ENCODE measurements around the gene ZMIZ1.
A peak's percentile ranks its signal among the peaks of the same experiment; 100 is the strongest.

ZMIZ1 gene

GRCh38 chr10:79267499-79267898 lies 198.7 kb downstream of the ZMIZ1 start:
- H4K91ac ChIP-seq (ENCODE audit: low read length) = peak overlapping the region; percentile 71
- peak overlapping the region; percentile 78 for H4K8ac ChIP-seq (ENCODE audit: low read length)
- no peaks in the 10 kb centered on the region for H3K9me3 ChIP-seq (ENCODE audit: control insufficient read depth, low read length)
- peaks cover 46% of the 10 kb centered on the region for H3K79me1 ChIP-seq (replicated peaks; ENCODE audit: low read length, poor library complexity, severe bottlenecking)
- H2BK15ac ChIP-seq (ENCODE audit: low read depth, poor library complexity, severe bottlenecking) = peak overlapping the region; percentile 83
- peak overlapping the region; percentile 95 to 99 for H3K18ac ChIP-seq (ENCODE audit: low read depth in 1 of 2, low read length in 2 of 2)
- H2AK5ac ChIP-seq (ENCODE audit: low read length, severe bottlenecking) = peak overlapping the region; percentile 75
- H3K4ac ChIP-seq (ENCODE audit: low read depth in 1 of 2, low read length in 2 of 2) = peak overlapping the region; percentile 68 to 83
- peak overlapping the region; percentile 36 for H2BK120ac ChIP-seq (ENCODE audit: low read depth, low read length)
- H3K36me3 ChIP-seq (ENCODE audit: control insufficient read depth in 1 of 2, insufficient read depth in 2 of 2, low read depth in 1 of 2, low read length in 2 of 2) = peaks cover 45 to 79% of the 10 kb centered on the region in 2 experiments
- no peak overlapping the region for H2BK5ac ChIP-seq (ENCODE audit: low read depth, low read length, poor library complexity, severe bottlenecking)
- H3K4me3 ChIP-seq (ENCODE audit: insufficient read depth in 1 of 2, low read depth in 1 of 2, low read length in 2 of 2) = no peak overlapping the region
- H3K14ac ChIP-seq (ENCODE audit: low read length in 2 of 2) = no peak overlapping the region
- no peak for DNase-seq
- peak overlapping the region; percentile 66 for H3K9ac ChIP-seq (ENCODE audit: low read length)
- no peak overlapping the region for H2AFZ ChIP-seq (ENCODE audit: low read depth, low read length)
- H3K4me1 ChIP-seq (ENCODE audit: control insufficient read depth, insufficient read depth, low read depth, low read length) = peaks cover 53% of the 10 kb centered on the region
- no peak overlapping the region for H3K23ac ChIP-seq (ENCODE audit: low read length in 2 of 2)
- 79% methylated on average over 3 of the region's 3 CpGs for WGBS
- H2BK12ac ChIP-seq (ENCODE audit: low read length in 2 of 2) = peak overlapping the region; percentile 73 to 82
- H3K27ac ChIP-seq (ENCODE audit: low read length, poor library complexity, severe bottlenecking) = peak overlapping the region; percentile 91
- H3K4me2 ChIP-seq (ENCODE audit: low read length, poor library complexity, severe bottlenecking) = no peak overlapping the region
- no peaks in the 10 kb centered on the region for H3K27me3 ChIP-seq (ENCODE audit: control insufficient read depth in 1 of 2, insufficient read depth in 1 of 2, low read length in 2 of 2)

- Histone ChIP-seq H3K18ac (ENCODE audit: low read depth in 1 of 2, low read length in 2 of 2) (peak overlapping the region; percentile 95 to 99), H4K91ac (ENCODE audit: low read length) (peak overlapping the region; percentile 70), H4K8ac (ENCODE audit: low read length) (peak overlapping the region; percentile 78), H3K4me3 (ENCODE audit: insufficient read depth in 1 of 2, low read depth in 1 of 2, low read length in 2 of 2) (no peak overlapping the region), H3K36me3 (ENCODE audit: control insufficient read depth in 1 of 2, insufficient read depth in 2 of 2, low read depth in 1 of 2, low read length in 2 of 2) (peaks cover 42 to 79% of the 10 kb centered on the region in 2 experiments), H3K27ac (ENCODE audit: low read length, poor library complexity, severe bottlenecking) (peak overlapping the region; percentile 6), H3K14ac (ENCODE audit: low read length in 2 of 2) (peak overlapping the region in 1 of 2 experiments; percentile 61), H3K4me1 (ENCODE audit: control insufficient read depth, insufficient read depth, low read depth, low read length) (peaks cover 53% of the 10 kb centered on the region), H3K4me2 (ENCODE audit: low read length, poor library complexity, severe bottlenecking) (no peak overlapping the region), H2BK15ac (ENCODE audit: low read depth, poor library complexity, severe bottlenecking) (no peak overlapping the region), H3K23ac (ENCODE audit: low read length in 2 of 2) (peak overlapping the region in 1 of 2 experiments; percentile 66), H2AFZ (ENCODE audit: low read depth, low read length) (no peak overlapping the region), H2BK12ac (ENCODE audit: low read length in 2 of 2) (peak overlapping the region; percentile 42 to 94), H3K27me3 (ENCODE audit: control insufficient read depth in 1 of 2, insufficient read depth in 1 of 2, low read length in 2 of 2) (no peaks in the 10 kb centered on the region), H2BK120ac (ENCODE audit: low read depth, low read length) (peak overlapping the region; percentile 44), H3K4ac (ENCODE audit: low read depth in 1 of 2, low read length in 2 of 2) (peak overlapping the region; percentile 68 to 83), H3K79me1 (replicated peaks; ENCODE audit: low read length, poor library complexity, severe bottlenecking) (peaks cover 50% of the 10 kb centered on the region), H3K9ac (ENCODE audit: low read length) (peak overlapping the region; percentile 66), H3K9me3 (ENCODE audit: control insufficient read depth, low read length) (no peaks in the 10 kb centered on the region), H2BK5ac (ENCODE audit: low read depth, low read length, poor library complexity, severe bottlenecking) (no peak overlapping the region), H2AK5ac (ENCODE audit: low read length, severe bottlenecking) (peak overlapping the region; percentile 52)
- WGBS = 57% methylated on average over 12 of the region's 12 CpGs
- peak; percentile 80 for DNase-seq
These were observed 199.4 kb downstream of the ZMIZ1 start for GRCh38 chr10:79268161-79268601.

DNA sequence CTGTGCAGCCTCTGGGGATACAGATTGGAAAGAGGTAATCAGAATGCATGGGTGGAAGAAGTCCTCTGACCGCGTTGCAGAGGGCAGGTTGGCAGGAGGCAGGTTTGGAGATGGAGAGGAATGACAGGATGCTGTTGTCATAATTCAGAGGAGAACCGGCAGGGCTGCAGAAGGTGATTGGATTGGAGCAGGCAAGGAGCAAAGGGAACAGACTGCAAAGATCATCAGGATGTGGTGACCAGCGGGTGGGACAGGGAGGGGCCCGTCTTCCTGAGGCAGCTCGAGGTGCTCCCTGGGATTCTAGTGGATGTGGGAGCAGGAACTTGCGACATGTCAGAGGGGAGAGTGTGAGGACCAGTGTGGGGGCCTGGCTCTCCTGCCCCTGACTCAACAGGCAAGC lies 200.0 kb downstream of the ZMIZ1 start:
- H3K36me3 ChIP-seq (ENCODE audit: control insufficient read depth in 1 of 2, insufficient read depth in 2 of 2, low read depth in 1 of 2, low read length in 2 of 2) = peaks cover 37 to 79% of the 10 kb centered on the region in 2 experiments
- H2BK12ac ChIP-seq (ENCODE audit: low read length in 2 of 2) = peak overlapping the region; percentile 21 to 66
- 69% methylated on average over 7 of the region's 7 CpGs for WGBS
- H2AK5ac ChIP-seq (ENCODE audit: low read length, severe bottlenecking) = no peak overlapping the region
- no peak overlapping the region for H2BK15ac ChIP-seq (ENCODE audit: low read depth, poor library complexity, severe bottlenecking)
- no peak overlapping the region for H2BK5ac ChIP-seq (ENCODE audit: low read depth, low read length, poor library complexity, severe bottlenecking)
- no peak overlapping the region for H3K4me2 ChIP-seq (ENCODE audit: low read length, poor library complexity, severe bottlenecking)
- no peaks in the 10 kb centered on the region for H3K27me3 ChIP-seq (ENCODE audit: control insufficient read depth in 1 of 2, insufficient read depth in 1 of 2, low read length in 2 of 2)
- no peaks in the 10 kb centered on the region for H3K9me3 ChIP-seq (ENCODE audit: control insufficient read depth, low read length)
- peak overlapping the region; percentile 37 to 95 for H3K18ac ChIP-seq (ENCODE audit: low read depth in 1 of 2, low read length in 2 of 2)
- no peak overlapping the region for H2BK120ac ChIP-seq (ENCODE audit: low read depth, low read length)
- H3K9ac ChIP-seq (ENCODE audit: low read length) = no peak overlapping the region
- peak overlapping the region in 1 of 2 experiments; percentile 46 for H3K23ac ChIP-seq (ENCODE audit: low read length in 2 of 2)
- H3K27ac ChIP-seq (ENCODE audit: low read length, poor library complexity, severe bottlenecking) = no peak overlapping the region
- no peak overlapping the region for H3K14ac ChIP-seq (ENCODE audit: low read length in 2 of 2)
- peak overlapping the region; percentile 73 for H4K8ac ChIP-seq (ENCODE audit: low read length)
- H3K4me3 ChIP-seq (ENCODE audit: insufficient read depth in 1 of 2, low read depth in 1 of 2, low read length in 2 of 2) = no peak overlapping the region
- no peak overlapping the region for H2AFZ ChIP-seq (ENCODE audit: low read depth, low read length)
- peaks cover 49% of the 10 kb centered on the region for H3K79me1 ChIP-seq (replicated peaks; ENCODE audit: low read length, poor library complexity, severe bottlenecking)
- H3K4ac ChIP-seq (ENCODE audit: low read depth in 1 of 2, low read length in 2 of 2) = peak overlapping the region in 1 of 2 experiments; percentile 35
- no peak for DNase-seq
- peaks cover 54% of the 10 kb centered on the region for H3K4me1 ChIP-seq (ENCODE audit: control insufficient read depth, insufficient read depth, low read depth, low read length)
- H4K91ac ChIP-seq (ENCODE audit: low read length) = peak overlapping the region; percentile 5

GRCh38 chr10:79269443-79269842 lies 200.7 kb downstream of the ZMIZ1 start:
- peak overlapping the region; percentile 55 to 66 for H2BK12ac ChIP-seq (ENCODE audit: low read length in 2 of 2)
- no peak overlapping the region for H2AFZ ChIP-seq (ENCODE audit: low read depth, low read length)
- H3K27me3 ChIP-seq (ENCODE audit: control insufficient read depth in 1 of 2, insufficient read depth in 1 of 2, low read length in 2 of 2) = no peaks in the 10 kb centered on the region
- peak overlapping the region; percentile 27 for H4K8ac ChIP-seq (ENCODE audit: low read length)
- DNase-seq = no peak
- peaks cover 30 to 80% of the 10 kb centered on the region in 2 experiments for H3K36me3 ChIP-seq (ENCODE audit: control insufficient read depth in 1 of 2, insufficient read depth in 2 of 2, low read depth in 1 of 2, low read length in 2 of 2)
- no peaks in the 10 kb centered on the region for H3K9me3 ChIP-seq (ENCODE audit: control insufficient read depth, low read length)
- no peak overlapping the region for H3K9ac ChIP-seq (ENCODE audit: low read length)
- H3K14ac ChIP-seq (ENCODE audit: low read length in 2 of 2) = peak overlapping the region in 1 of 2 experiments; percentile 9
- H3K4ac ChIP-seq (ENCODE audit: low read depth in 1 of 2, low read length in 2 of 2) = peak overlapping the region in 1 of 2 experiments; percentile 35
- no peak overlapping the region for H3K27ac ChIP-seq (ENCODE audit: low read length, poor library complexity, severe bottlenecking)
- H3K4me1 ChIP-seq (ENCODE audit: control insufficient read depth, insufficient read depth, low read depth, low read length) = peaks cover 56% of the 10 kb centered on the region
- WGBS = 94% methylated on average over 6 of the region's 6 CpGs
- H3K79me1 ChIP-seq (replicated peaks; ENCODE audit: low read length, poor library complexity, severe bottlenecking) = peaks cover 49% of the 10 kb centered on the region
- H3K4me2 ChIP-seq (ENCODE audit: low read length, poor library complexity, severe bottlenecking) = no peak overlapping the region
- H3K23ac ChIP-seq (ENCODE audit: low read length in 2 of 2) = peak overlapping the region in 1 of 2 experiments; percentile 15
- H3K18ac ChIP-seq (ENCODE audit: low read depth in 1 of 2, low read length in 2 of 2) = peak overlapping the region in 1 of 2 experiments; percentile 95
- H2BK15ac ChIP-seq (ENCODE audit: low read depth, poor library complexity, severe bottlenecking) = no peak overlapping the region
- H2BK5ac ChIP-seq (ENCODE audit: low read depth, low read length, poor library complexity, severe bottlenecking) = no peak overlapping the region
- H2AK5ac ChIP-seq (ENCODE audit: low read length, severe bottlenecking) = no peak overlapping the region
- no peak overlapping the region for H2BK120ac ChIP-seq (ENCODE audit: low read depth, low read length)
- no peak overlapping the region for H3K4me3 ChIP-seq (ENCODE audit: insufficient read depth in 1 of 2, low read depth in 1 of 2, low read length in 2 of 2)
- H4K91ac ChIP-seq (ENCODE audit: low read length) = peak overlapping the region; percentile 5

Data from mesenchymal stem cell (in vitro differentiated cells and primary cell).